Measurements from ENCODE around the gene FGF1.

FGF1 gene

DNA sequence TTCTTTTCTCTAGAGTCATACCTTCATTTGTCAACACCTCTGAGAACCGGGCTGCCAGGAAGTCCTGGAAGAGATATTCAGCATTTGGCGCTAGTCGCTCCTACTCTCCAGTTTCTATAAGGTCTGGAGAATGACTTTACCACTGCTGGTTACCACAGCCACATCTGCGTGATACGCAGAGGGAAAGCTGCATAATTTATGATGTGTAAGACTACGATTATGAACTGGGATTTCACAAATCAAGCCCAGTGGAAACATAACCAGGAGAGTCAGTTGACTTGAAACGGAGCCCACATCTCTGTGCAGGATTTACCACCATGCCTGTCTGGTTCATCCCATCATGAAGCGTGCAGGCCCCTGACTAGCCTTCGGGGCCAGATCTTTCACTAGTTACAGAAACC, 72.6 kb downstream of the FGF1 start:
- peak; percentile 34 for DNase-seq (ENCODE audit: low spot score)

GRCh38 chr5:142612494-142613270, 73.2 kb downstream of the FGF1 start:
- no peak for DNase-seq (ENCODE audit: low spot score)

- DNase-seq (ENCODE audit: low spot score), result peak; percentile 71
Observed at GRCh38 chr5:142611154-142611553, 74.7 kb downstream of the FGF1 start.

DNA sequence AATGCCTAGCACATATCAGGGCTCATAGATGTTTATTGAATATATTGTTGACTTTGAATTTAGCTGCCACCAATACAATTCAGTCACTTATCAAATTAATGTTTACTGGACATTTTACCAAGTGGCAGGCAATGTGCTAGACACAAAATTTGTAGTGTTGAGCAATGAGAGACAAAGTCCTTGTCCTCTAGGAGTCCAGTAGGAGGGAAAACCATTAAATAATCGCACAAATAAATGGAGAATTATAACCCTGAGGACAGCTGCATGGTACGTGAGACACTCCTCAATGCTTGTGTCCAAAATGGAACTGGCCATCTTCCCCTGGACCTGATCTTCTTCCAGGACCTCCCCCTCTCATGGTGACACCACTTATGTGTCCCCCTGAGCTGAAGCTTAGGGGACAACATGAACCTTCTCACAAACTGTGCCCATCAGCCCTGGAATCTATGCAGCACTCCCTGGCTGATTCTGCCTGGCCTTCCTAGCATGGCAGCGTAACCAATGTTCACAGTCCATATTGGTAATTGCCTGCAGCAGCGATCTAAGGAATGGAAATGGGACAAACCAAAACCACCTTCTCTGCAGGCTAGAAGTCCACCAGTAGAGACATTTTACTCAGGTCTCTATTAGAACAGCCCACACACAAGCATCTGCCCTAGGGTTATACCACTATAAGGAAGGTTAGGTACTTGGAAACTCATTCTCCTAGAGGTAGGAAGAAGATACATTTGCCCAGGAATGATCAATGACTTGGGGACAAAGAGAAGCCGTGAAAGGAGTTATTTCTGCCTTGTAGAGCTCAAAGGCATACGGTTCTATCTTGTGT, 75.5 kb downstream of the FGF1 start:
- DNase-seq (ENCODE audit: low spot score), result no peak

GRCh38 chr5:142609142-142609541, 76.7 kb downstream of the FGF1 start:
- no peak for DNase-seq (ENCODE audit: low spot score)

- no peak for DNase-seq (ENCODE audit: low spot score)
Observed at GRCh38 chr5:142608081-142608480, 77.8 kb downstream of the FGF1 start.

DNA sequence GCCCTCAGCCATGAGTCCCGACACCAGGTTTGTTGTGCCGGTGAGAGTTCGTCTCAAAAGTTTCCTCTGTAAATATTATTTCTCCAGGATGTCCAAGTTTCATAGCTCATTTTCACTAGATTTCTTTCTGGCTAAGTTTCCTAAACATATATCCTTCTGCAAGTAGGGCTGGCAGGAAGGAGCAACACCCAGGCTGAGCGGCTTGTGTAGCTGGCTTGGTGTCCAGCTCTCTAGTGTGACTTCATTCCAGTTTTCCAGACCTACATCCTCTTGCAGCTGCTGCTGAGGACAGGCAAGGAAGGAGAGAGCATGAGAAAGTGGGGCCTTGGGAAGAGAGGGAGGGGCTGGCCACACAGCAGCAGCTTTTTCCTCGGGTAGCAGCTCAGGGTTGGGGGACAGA, 80.3 kb downstream of the FGF1 start:
- no peak for DNase-seq (ENCODE audit: low spot score)

DNA sequence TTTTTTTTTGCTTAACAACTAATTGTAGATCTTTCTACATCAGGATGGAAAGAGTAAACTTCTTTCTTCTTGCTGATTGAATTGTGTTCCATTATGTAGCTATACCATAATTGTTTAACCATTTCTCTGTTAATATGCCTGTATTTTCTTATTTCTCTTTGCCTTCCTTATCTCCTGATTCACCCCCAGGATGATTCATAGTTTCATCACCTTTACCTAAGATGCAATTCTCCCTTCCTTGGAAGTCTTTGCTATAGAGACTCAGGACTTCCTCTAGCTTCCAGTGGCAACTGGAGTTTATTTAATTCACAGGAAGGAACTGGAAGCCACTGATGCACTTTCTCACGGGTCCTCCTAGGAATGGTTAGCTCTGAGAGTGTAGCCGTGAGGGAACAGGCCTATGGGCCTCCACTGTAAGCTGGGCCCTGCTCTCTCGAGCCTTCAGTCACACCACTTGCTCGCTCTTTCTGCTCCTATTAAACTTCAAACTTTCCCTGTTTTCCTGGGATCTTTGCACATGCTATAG, 83.1 kb downstream of the FGF1 start:
- DNase-seq (ENCODE audit: low spot score), result peak; percentile 81

- no peak for DNase-seq (ENCODE audit: low spot score)
Observed at GRCh38 chr5:142601432-142601831, 84.5 kb downstream of the FGF1 start.

DNA sequence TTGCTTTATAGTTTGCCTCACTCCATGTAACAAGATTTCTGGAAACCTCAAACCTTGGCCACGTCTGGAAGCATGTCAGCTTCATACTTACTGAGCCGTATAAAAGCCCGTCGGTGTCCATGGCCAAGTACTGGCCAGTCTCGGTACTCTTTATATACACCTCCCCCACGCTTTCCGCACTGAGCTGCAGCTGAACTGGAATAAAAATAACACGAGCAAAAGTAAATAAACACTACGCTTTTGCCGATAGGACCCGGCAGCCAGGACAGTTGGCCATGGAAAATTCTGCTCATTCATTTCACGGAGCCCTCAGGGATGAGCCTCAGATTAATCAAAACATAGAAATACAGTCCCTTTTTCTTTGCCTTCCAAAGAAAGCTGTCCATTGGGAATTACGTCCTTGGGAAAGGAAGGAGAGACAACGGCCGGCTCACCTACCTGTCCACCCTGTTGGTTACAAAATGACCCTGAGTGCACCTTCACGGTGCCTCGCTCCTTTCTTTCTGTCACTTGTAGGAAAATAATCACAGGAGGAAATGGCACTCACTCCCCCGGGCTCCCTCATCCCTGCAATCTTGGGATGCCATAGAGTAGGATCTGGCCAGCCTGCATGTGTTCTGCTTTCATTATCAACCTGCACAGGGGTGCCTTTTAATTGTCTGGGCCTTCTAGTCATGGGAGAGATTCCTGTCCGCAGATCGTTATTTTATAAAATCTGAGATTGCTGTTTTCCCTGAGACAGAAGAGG, 85.1 kb downstream of the FGF1 start:
- DNase-seq (ENCODE audit: low spot score), result peak; percentile 62

DNA sequence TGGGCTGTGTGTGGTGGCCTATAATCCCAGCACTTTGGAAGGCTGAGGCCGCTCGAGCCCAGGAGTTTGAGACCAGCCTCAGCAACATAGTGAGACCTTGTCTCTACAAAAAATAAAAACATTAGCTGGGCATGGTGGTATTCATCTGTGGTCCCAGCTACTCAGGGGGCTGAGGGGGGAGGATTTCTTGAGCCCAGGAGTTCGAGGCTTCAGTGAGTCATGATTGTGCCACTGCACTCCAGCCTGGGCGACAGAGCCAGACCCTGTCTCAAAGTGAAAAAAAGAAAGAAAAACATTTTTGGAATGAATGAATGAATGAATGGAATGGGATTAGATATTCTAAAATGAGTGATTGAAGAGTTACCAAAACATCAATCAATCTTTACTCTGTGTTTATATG, 85.8 kb downstream of the FGF1 start:
- no peak for DNase-seq (ENCODE audit: low spot score)

DNA sequence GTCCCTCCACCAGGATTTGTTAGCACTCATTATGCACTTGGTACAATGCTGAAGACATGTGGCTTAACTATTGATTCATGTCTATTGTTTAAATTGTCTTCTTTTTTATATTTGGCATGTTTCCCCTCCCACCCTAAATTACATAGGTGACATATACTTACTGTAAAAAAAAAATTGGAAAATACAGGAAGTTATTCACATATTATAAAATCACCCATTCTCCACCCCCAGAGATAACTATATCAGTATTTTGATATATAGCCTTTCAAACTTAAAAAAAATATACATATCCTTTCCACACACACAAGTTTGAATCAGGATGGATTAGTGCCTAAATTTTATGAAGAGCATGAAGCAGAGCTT, 87.6 kb downstream of the FGF1 start:
- no peak for DNase-seq (ENCODE audit: low spot score)

- peak; percentile 89 for DNase-seq (ENCODE audit: low spot score)
Observed at GRCh38 chr5:142597546-142598337, 88.1 kb downstream of the FGF1 start.

- DNase-seq (ENCODE audit: low spot score), result no peak
Observed at GRCh38 chr5:142597025-142597424, 88.9 kb downstream of the FGF1 start.

GRCh38 chr5:142592365-142592764, 93.5 kb downstream of the FGF1 start:
- no peak for DNase-seq (ENCODE audit: low spot score)

- no peak for DNase-seq (ENCODE audit: low spot score)
Observed at GRCh38 chr5:142590451-142591231, 95.2 kb downstream of the FGF1 start.

DNA sequence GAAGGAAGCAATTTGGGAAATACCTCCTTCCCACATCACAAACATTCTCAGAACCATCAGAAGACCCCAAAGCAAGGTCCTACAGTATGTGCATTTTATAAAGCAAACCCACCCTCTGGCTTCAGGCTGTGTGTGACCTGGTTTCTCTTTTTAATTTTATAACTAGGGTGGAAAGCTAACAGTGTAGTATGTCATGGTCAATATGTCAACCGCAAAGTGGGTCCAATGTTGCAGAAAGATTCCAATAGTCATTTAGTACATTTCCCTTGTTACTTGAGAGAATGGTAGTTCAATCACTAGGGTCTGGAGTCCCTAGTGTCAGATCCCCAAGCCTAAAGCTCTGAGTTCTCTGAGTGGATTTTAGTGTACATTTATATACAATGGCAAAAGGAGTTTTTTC, 96.2 kb downstream of the FGF1 start:
- DNase-seq (ENCODE audit: low spot score), result no peak

GRCh38 chr5:142587354-142587965, 98.4 kb downstream of the FGF1 start:
- peak; percentile 39 for DNase-seq (ENCODE audit: low spot score)

DNA sequence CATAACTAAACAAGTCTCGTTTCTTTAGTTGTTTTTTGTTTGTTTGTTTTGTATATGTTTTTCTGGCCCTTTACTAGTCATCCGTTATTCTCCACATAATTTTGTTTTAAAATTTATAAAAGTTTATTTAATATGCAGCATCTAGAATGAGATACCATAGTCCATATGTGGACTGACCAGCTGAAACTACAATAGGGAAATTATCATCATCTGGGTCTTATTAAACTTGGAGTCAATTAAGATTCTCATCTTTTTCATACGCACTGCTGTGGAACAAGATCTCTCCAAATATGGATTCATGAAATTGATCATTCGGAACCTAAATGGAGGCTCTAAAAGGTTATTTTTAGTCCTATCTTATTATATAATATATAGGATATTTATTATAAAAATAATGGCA, 99.3 kb downstream of the FGF1 start:
- DNase-seq (ENCODE audit: low spot score), result no peak

DNA sequence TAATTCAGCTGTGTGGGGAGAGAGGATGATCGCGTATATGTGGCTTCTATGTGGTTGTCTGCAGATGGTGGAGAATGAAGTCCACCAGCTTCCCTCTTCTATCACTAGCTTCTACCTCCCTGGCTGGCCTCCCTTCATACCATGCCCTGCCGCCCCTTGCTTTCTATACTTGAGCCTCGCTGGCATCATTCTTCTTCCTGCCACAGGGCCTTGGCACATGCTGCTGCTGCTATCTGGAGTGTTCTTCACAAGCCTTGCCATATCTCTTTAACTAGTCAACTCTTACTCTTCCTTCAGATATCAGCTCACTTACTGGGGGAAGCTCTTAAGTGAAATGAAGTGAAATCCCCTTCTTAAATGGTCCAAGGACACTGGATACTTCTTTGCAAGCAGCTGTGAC, 100.4 kb downstream of the FGF1 start:
- DNase-seq (ENCODE audit: low spot score), result no peak
